ENCODE results near the gene LIPC. TPM values are rescaled to one million over a fixed set of nuclear protein-coding genes. Genes with fewer than 3 reads are reported as not detected.

Gene LIPC
- total RNA-seq, 4 donors from 2014 or later = 0.47 TPM; not detected in 3

- TF ChIP-seq POLR2A (IDR thresholded peaks at IDR 0.05) = no peak
- no peak for TF ChIP-seq CTCF (IDR thresholded peaks at IDR 0.05 in 4 of 5, conservative IDR thresholded peaks at IDR 0.05 in 1 of 5)
- Histone ChIP-seq H3K36me3 (no peaks in the 10 kb centered on the region), H3K27me3 (no peaks in the 10 kb centered on the region), H3K9me3 (no peaks in the 10 kb centered on the region), H3K4me1 (peaks cover 5 to 14% of the 10 kb centered on the region in 2 donors), H3K27ac (no peak overlapping the region), H3K4me3 (no peak overlapping the region)
- in situ Hi-C loops (cut with MboI; ENCODE audit: low sequenced_read_pairs in 4 of 4) (no loop called here), intact Hi-C loops (cut with DNase I; ENCODE audit: low total_unique reads) (loop anchor here (2.0 kb wide), 1 partner anchor 18 kb away; no protein-coding TSS in a partner anchor)
- DNase-seq (no peak), ATAC-seq (no peak)
Observed at GRCh38 chr15:58512522-58512921, 80.7 kb downstream of the LIPC start.

GRCh38 chr15:58513008-58513407, 81.2 kb downstream of the LIPC start:
- in situ Hi-C loops (cut with MboI; ENCODE audit: low sequenced_read_pairs in 4 of 4) (no loop called here), intact Hi-C loops (cut with DNase I; ENCODE audit: low total_unique reads) (loop anchor here (2.0 kb wide), 1 partner anchor 18 kb away; no protein-coding TSS in a partner anchor)
- Histone ChIP-seq H3K27me3 (no peaks in the 10 kb centered on the region), H3K9me3 (no peaks in the 10 kb centered on the region), H3K27ac (no peak overlapping the region), H3K4me3 (no peak overlapping the region), H3K36me3 (no peaks in the 10 kb centered on the region), H3K4me1 (peaks cover 5 to 14% of the 10 kb centered on the region in 2 donors)
- TF ChIP-seq POLR2A (IDR thresholded peaks at IDR 0.05) = no peak
- no peak for TF ChIP-seq CTCF (IDR thresholded peaks at IDR 0.05 in 4 of 5, conservative IDR thresholded peaks at IDR 0.05 in 1 of 5)
- DNase-seq = no peak
- peak in 1 of 2 donors; percentile 23 for ATAC-seq

- intact Hi-C loops (cut with DNase I; ENCODE audit: low total_unique reads) (loop anchor here (2.0 kb wide), 1 partner anchor 19 kb away; no protein-coding TSS in a partner anchor), in situ Hi-C loops (cut with MboI; ENCODE audit: low sequenced_read_pairs in 4 of 4) (no loop called here)
- TF ChIP-seq POLR2A (IDR thresholded peaks at IDR 0.05) = no peak
- no peak for TF ChIP-seq CTCF (IDR thresholded peaks at IDR 0.05 in 4 of 5, conservative IDR thresholded peaks at IDR 0.05 in 1 of 5)
Observed at GRCh38 chr15:58513726-58514336, 82.0 kb downstream of the LIPC start.

GRCh38 chr15:58515807-58516206, 84.0 kb downstream of the LIPC start:
- H3K27ac ChIP-seq = no peak overlapping the region
- H3K4me1 ChIP-seq = peaks cover 5 to 14% of the 10 kb centered on the region in 2 donors
- in situ Hi-C loops (cut with MboI; ENCODE audit: low sequenced_read_pairs in 4 of 4) (no loop called here), intact Hi-C loops (cut with DNase I; ENCODE audit: low total_unique reads) (no loop called here)
- DNase-seq = no peak
- no peaks in the 10 kb centered on the region for H3K27me3 ChIP-seq
- H3K9me3 ChIP-seq = no peaks in the 10 kb centered on the region
- no peak for ATAC-seq
- TF ChIP-seq CTCF (IDR thresholded peaks at IDR 0.05 in 4 of 5, conservative IDR thresholded peaks at IDR 0.05 in 1 of 5) = no peak
- TF ChIP-seq POLR2A (IDR thresholded peaks at IDR 0.05) = no peak
- H3K4me3 ChIP-seq = no peak overlapping the region
- no peaks in the 10 kb centered on the region for H3K36me3 ChIP-seq

More at GRCh38 chr15:58513726-58514336, 82.0 kb downstream of the LIPC start:
- Histone ChIP-seq H3K4me1 (peaks cover 5 to 14% of the 10 kb centered on the region in 2 donors), H3K27ac (no peak overlapping the region), H3K27me3 (no peaks in the 10 kb centered on the region), H3K4me3 (no peak overlapping the region), H3K36me3 (no peaks in the 10 kb centered on the region), H3K9me3 (no peaks in the 10 kb centered on the region)
- peak in 1 of 2 donors; percentile 22 for ATAC-seq
- DNase-seq = no peak
